Endothelial cell of umbilical vein (primary cell): ENCODE data around the gene ANGPTL4. TPM values are rescaled to one million over a fixed set of nuclear protein-coding genes. Genes with fewer than 3 reads are reported as not detected.
A peak's percentile ranks its signal among the peaks of the same experiment; 100 is the strongest.

Experiments used
- BruUV-seq: library from RNA; stranded (reverse); fragments of 400-500 nt; replicated peaks from 2 replicates; lab custom pipeline; 2021; lab: Mats Ljungman, UMichigan
- CTCF ChIA-PET: fragments of 300-600, 350-600 bp; sonication (Branson Sonifier 250); formaldehyde crosslinking; loops from one replicate; lab custom pipeline; 2021; ENCODE audit warnings: antibody characterized with exemption, inconsistent platforms; lab: Charles Lee
- POLR2A ChIA-PET: fragments of 300-600, 350-600 bp; sonication (Branson Sonifier 250); formaldehyde crosslinking; loops from one replicate; lab custom pipeline; 2021; ENCODE audit warnings: antibody characterized with exemption, inconsistent platforms; lab: Charles Lee
- DNase-seq: peaks from one replicate; pipeline ENCODE4 v3.0.0-alpha.2; 2011; ENCODE audit warnings: low read depth, low spot score
- FAIRE-seq: peaks from 2 replicates; lab custom pipeline; 2011; peaks lifted over from hg19 to GRCh38; lab: Jason Lieb, UNC
- H2AFZ ChIP-seq: 2 replicates; pipeline ENCODE4 v1.6.0; 2012; ENCODE audit warnings: low read depth, low read length, control low read depth, inconsistent platforms
- H3K27ac ChIP-seq: 2 replicates; pipeline ENCODE4 v1.5.1; 2011; ENCODE audit warnings: low read depth, mild to moderate bottlenecking, control low read depth, low read length, moderate library complexity; ENCODE audit not compliant: insufficient read depth
- H3K27me3 ChIP-seq, 2 experiments: 2 replicates each; pipeline versions ENCODE4 v1.6.0 to v1.6.1; 2011; ENCODE audit warnings: low read length in 2 of 2, mixed read lengths in 1 of 2; ENCODE audit not compliant: control insufficient read depth in 2 of 2, insufficient read depth in 2 of 2
- H3K36me3 ChIP-seq, 2 experiments: 2 replicates in 1 of 2; 3 replicates in 1 of 2; pipeline ENCODE4 v1.5.1; 2011; ENCODE audit warnings: low read length in 2 of 2, mild to moderate bottlenecking in 1 of 2, moderate library complexity in 1 of 2; ENCODE audit not compliant: control insufficient read depth in 2 of 2, insufficient read depth in 2 of 2; ENCODE audit errors: extremely low read depth in 1 of 2
- H3K4me1 ChIP-seq: 3 replicates; pipeline ENCODE4 v1.5.1; 2011; ENCODE audit warnings: mild to moderate bottlenecking, low read length; ENCODE audit not compliant: control insufficient read depth, insufficient read depth; ENCODE audit errors: extremely low read depth
- H3K4me2 ChIP-seq: 2 replicates; pipeline ENCODE4 v1.6.1; 2011; ENCODE audit warnings: low read length, control low read depth, mixed read lengths; ENCODE audit not compliant: insufficient read depth
- H3K4me3 ChIP-seq, 3 experiments: fragments of 200-600 bp in 1 of 3; sonication (generic), shearing (Covaris generic) in 1 of 3; replicated peaks in 1 of 3; 2 replicates each; pipeline ENCODE4 v1.5.1; 2011 to 2016; ENCODE audit warnings: control low read depth in 3 of 3, low read length in 3 of 3, mild to moderate bottlenecking in 2 of 3, inconsistent platforms in 1 of 3, low read depth in 1 of 3, moderate library complexity in 1 of 3; ENCODE audit not compliant: insufficient read depth in 1 of 3
- H3K79me2 ChIP-seq: 2 replicates; pipeline ENCODE4 v1.6.0; 2012; ENCODE audit warnings: low read length, inconsistent platforms; ENCODE audit not compliant: control insufficient read depth, insufficient read depth
- H3K9ac ChIP-seq: replicated peaks from 2 replicates; pipeline ENCODE3; 2011; ENCODE audit warnings: low read length, control low read depth; ENCODE audit not compliant: insufficient read depth; ENCODE audit errors: extremely low read depth
- H3K9me1 ChIP-seq: replicated peaks from 3 replicates; pipeline ENCODE4 v1.6.0; 2011; ENCODE audit warnings: mild to moderate bottlenecking, low read length; ENCODE audit not compliant: control insufficient read depth, insufficient read depth; ENCODE audit errors: extremely low read depth
- H3K9me3 ChIP-seq: replicated peaks from 2 replicates; pipeline ENCODE4 v1.5.1; 2012; ENCODE audit warnings: low read length, inconsistent platforms; ENCODE audit not compliant: control insufficient read depth, insufficient read depth
- H4K20me1 ChIP-seq: replicated peaks from 2 replicates; pipeline ENCODE3; 2011; ENCODE audit warnings: mild to moderate bottlenecking, low read length; ENCODE audit not compliant: control insufficient read depth, insufficient read depth; ENCODE audit errors: extremely low read depth
- EZH2 ChIP-seq: IDR thresholded peaks from 2 replicates; pipeline ENCODE4 v1.6.1; 2012; ENCODE audit warnings: borderline replicate concordance, low read depth, mild to moderate bottlenecking, moderate library complexity, low read length, inconsistent platforms; ENCODE audit not compliant: severe bottlenecking
- FOS ChIP-seq: IDR thresholded peaks from 2 replicates; pipeline ENCODE4 v1.6.1; 2011; ENCODE audit warnings: mild to moderate bottlenecking, low read length, moderate library complexity, borderline replicate concordance; ENCODE audit not compliant: insufficient read depth
- GATA2 ChIP-seq: IDR thresholded peaks from 2 replicates; pipeline ENCODE4 v1.7.0; 2011; ENCODE audit warnings: low read depth, mild to moderate bottlenecking, moderate library complexity, mixed read lengths, low read length; ENCODE audit not compliant: insufficient read length, insufficient read depth
- JUN ChIP-seq: IDR thresholded peaks from 2 replicates; pipeline ENCODE4 v1.6.1; 2011; ENCODE audit warnings: borderline replicate concordance, low read depth; ENCODE audit not compliant: insufficient read length, insufficient read depth
- MYC ChIP-seq: IDR thresholded peaks from one replicate; pipeline ENCODE4 v1.6.1; 2011; ENCODE audit warnings: mild to moderate bottlenecking, low read depth, low read length
- POLR2A ChIP-seq: IDR thresholded peaks from 2 replicates; pipeline ENCODE4 v1.6.1; 2012; ENCODE audit warnings: low read depth, mild to moderate bottlenecking, control low read depth, low read length
- POLR2AphosphoS5 ChIP-seq: IDR thresholded peaks from 2 replicates; pipeline ENCODE4 v1.6.1; 2012; ENCODE audit warnings: low read depth, mild to moderate bottlenecking, control low read depth, low read length, moderate library complexity; ENCODE audit not compliant: insufficient read depth
- dilution Hi-C: fragments of 300-500 bp; cut with MboI; formaldehyde crosslinking; loops from one replicate; pipeline ENCODE4 v1.15.0; 2019; ENCODE audit warnings: low sequenced_read_pairs; ENCODE audit not compliant: extremely low pct_ligation_motif_present
- intact Hi-C: fragments of 100-400 bp; cut with micrococcal nuclease; formaldehyde crosslinking; loops from one replicate; pipeline ENCODE4 v1.10.0; 2022
- polyA plus RNA-seq, 4 experiments: library from polyadenylated mRNA; depleted of rRNA in 3 of 4; stranded (reverse) in 3 of 4; unstranded in 1 of 4; fragments of >200 nt; gene quantifications; 2 replicates each; pipeline versions ENCODE4 v1.2.1 to v1.2.3, GENCODE V29; 2011 to 2012; ENCODE audit warnings: missing spikeins in 1 of 4
- total RNA-seq: library from RNA; stranded (reverse); gene quantifications from 2 replicates; pipeline ENCODE4 v1.2.3, GENCODE V29; 2021
- TF ChIP-seq, protein P1 (sequence below), 2 donors: IDR thresholded peaks; 1 replicate in 1 of 2; 2 replicates in 1 of 2; pipeline ENCODE4 v1.5.1; 2011; ENCODE audit warnings: low read length in 2 of 2, mild to moderate bottlenecking in 2 of 2, moderate library complexity in 2 of 2, control low read depth in 1 of 2, inconsistent platforms in 1 of 2, low read depth in 1 of 2; ENCODE audit not compliant: insufficient read depth in 1 of 2; ENCODE audit errors: extremely low read depth in 1 of 2
- TF ChIP-seq, protein P2 (sequence below): IDR thresholded peaks from 2 replicates; pipeline ENCODE4 v1.6.1; 2011; ENCODE audit not compliant: insufficient read depth, insufficient read length

ANGPTL4 gene
- total and polyA plus RNA-seq, 2 donors (not counting 3 experiments of a cell fraction or from before 2014, with no cell fraction given): 3.9 to 14.1 TPM

DNA sequence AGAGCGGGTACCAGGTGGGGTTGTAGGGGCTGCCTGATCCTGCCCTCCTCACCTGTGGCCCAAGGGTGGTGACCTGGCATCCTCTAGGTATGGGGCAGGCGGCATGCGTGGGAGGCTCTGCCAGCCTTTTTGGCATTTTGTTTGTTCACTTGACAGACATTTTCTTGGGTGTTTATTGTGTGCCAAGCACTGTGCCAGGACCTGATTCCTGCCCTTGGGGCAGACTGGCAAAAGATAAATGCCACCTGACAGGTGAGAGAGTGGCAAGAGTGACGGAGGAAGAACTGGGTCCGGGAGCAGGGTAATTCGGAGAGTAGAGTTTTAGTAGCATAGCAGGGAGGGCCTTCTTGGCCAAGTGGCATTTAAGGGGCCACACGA, 32.2 kb downstream of the ANGPTL4 start:
- H3K9me1 ChIP-seq: no peaks in the 10 kb centered on the region
- H3K9me3 ChIP-seq: no peaks in the 10 kb centered on the region
- H3K4me2 ChIP-seq: no peak overlapping the region
- BruUV-seq: no TSS peak
- no peak for FAIRE-seq
- H2AFZ ChIP-seq: no peak overlapping the region
- H3K27ac ChIP-seq: peak overlapping the region; percentile 23
- H3K4me3 ChIP-seq: no peak overlapping the region
- H3K36me3 ChIP-seq: peaks cover 0 to 8% of the 10 kb centered on the region in 2 experiments
- DNase-seq: no peak
- dilution Hi-C loops: no loop called here
- TF ChIP-seq JUN (no peak), POLR2A (no peak), MYC (no peak), GATA2 (no peak), POLR2AphosphoS5 (no peak), EZH2 (no peak), FOS (no peak)
- TF ChIP-seq, protein P1, sequence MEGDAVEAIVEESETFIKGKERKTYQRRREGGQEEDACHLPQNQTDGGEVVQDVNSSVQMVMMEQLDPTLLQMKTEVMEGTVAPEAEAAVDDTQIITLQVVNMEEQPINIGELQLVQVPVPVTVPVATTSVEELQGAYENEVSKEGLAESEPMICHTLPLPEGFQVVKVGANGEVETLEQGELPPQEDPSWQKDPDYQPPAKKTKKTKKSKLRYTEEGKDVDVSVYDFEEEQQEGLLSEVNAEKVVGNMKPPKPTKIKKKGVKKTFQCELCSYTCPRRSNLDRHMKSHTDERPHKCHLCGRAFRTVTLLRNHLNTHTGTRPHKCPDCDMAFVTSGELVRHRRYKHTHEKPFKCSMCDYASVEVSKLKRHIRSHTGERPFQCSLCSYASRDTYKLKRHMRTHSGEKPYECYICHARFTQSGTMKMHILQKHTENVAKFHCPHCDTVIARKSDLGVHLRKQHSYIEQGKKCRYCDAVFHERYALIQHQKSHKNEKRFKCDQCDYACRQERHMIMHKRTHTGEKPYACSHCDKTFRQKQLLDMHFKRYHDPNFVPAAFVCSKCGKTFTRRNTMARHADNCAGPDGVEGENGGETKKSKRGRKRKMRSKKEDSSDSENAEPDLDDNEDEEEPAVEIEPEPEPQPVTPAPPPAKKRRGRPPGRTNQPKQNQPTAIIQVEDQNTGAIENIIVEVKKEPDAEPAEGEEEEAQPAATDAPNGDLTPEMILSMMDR (IDR thresholded peaks at IDR 0.05; ENCODE audit: extremely low read depth in 1 of 2, insufficient read depth in 1 of 2, low read depth in 1 of 2, low read length in 2 of 2): no peak
- TF ChIP-seq, protein P2, sequence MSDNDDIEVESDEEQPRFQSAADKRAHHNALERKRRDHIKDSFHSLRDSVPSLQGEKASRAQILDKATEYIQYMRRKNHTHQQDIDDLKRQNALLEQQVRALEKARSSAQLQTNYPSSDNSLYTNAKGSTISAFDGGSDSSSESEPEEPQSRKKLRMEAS: no peak
- peaks cover 29% of the 10 kb centered on the region for H3K4me1 ChIP-seq
- peaks cover 58% of the 10 kb centered on the region for H3K79me2 ChIP-seq
- POLR2A ChIA-PET: interaction anchor here (1.0 kb wide), 1 partner anchor 42 kb away, joined by 4 read pairs; no protein-coding TSS in a partner anchor
- CTCF ChIA-PET: interaction anchor here (0.6 to 2.9 kb wide), 4 partner anchors 28 to 52 kb away, joined by 3 to 52 read pairs (median 12); no protein-coding TSS in a partner anchor
- H3K27me3 ChIP-seq: no peaks in the 10 kb centered on the region
- H3K9ac ChIP-seq: no peak overlapping the region
- H4K20me1 ChIP-seq: no peaks in the 10 kb centered on the region
- intact Hi-C loops: loop anchor here (1.0 kb wide), 1 partner anchor 42 kb away; no protein-coding TSS in a partner anchor
